Trophoblast cell (in vitro differentiated cells and primary cell): ENCODE measurements around the gene GNAL.

Experiments used
- DNase-seq, 2 donors: peaks; one replicate each; pipeline ENCODE4 v3.0.0-alpha.2; 2016
- H2AFZ ChIP-seq: 2 replicates; pipeline ENCODE4 v1.6.1; 2013; ENCODE audit warnings: low read length, moderate library complexity, mild to moderate bottlenecking; ENCODE audit not compliant: insufficient read depth, poor library complexity
- H2AK5ac ChIP-seq: 2 replicates; pipeline ENCODE4 v1.6.1; 2013; ENCODE audit warnings: mild to moderate bottlenecking, low read length
- H2BK120ac ChIP-seq: 2 replicates; pipeline ENCODE4 v1.6.1; 2013; ENCODE audit warnings: low read length, mild to moderate bottlenecking, moderate library complexity; ENCODE audit not compliant: insufficient read depth, poor library complexity
- H2BK12ac ChIP-seq: 2 replicates; pipeline ENCODE4 v1.6.1; 2013; ENCODE audit warnings: mild to moderate bottlenecking, low read length, moderate library complexity
- H2BK5ac ChIP-seq: 2 replicates; pipeline ENCODE4 v1.6.1; 2013; ENCODE audit warnings: low read length, low read depth, moderate library complexity, mild to moderate bottlenecking; ENCODE audit not compliant: poor library complexity
- H3K14ac ChIP-seq: 2 replicates; pipeline ENCODE4 v1.6.1; 2013; ENCODE audit warnings: mild to moderate bottlenecking, low read length
- H3K18ac ChIP-seq: 2 replicates; pipeline ENCODE4 v1.6.1; 2013; ENCODE audit warnings: mild to moderate bottlenecking, low read length
- H3K23ac ChIP-seq: 2 replicates; pipeline ENCODE4 v1.6.1; 2013; ENCODE audit warnings: low read length
- H3K27ac ChIP-seq: 2 replicates; pipeline ENCODE4 v1.5.1; 2013; ENCODE audit warnings: low read depth, mild to moderate bottlenecking, inconsistent platforms, low read length, moderate library complexity
- H3K27me3 ChIP-seq: 2 replicates; pipeline ENCODE4 v1.6.1; 2013; ENCODE audit warnings: inconsistent platforms, mild to moderate bottlenecking, low read length, moderate library complexity; ENCODE audit not compliant: insufficient read depth
- H3K36me3 ChIP-seq, 2 experiments: 1 replicate in 1 of 2; 2 replicates in 1 of 2; pipeline ENCODE4 v1.6.1; 2013; ENCODE audit warnings: low read length in 2 of 2, mild to moderate bottlenecking in 2 of 2, moderate library complexity in 1 of 2; ENCODE audit not compliant: insufficient read depth in 2 of 2, control insufficient read depth in 1 of 2
- H3K4ac ChIP-seq: 2 replicates; pipeline ENCODE4 v1.6.1; 2013; ENCODE audit warnings: low read depth, mild to moderate bottlenecking, low read length, moderate library complexity
- H3K4me1 ChIP-seq, 2 experiments: 1 replicate in 1 of 2; 2 replicates in 1 of 2; pipeline ENCODE4 v1.6.1; 2013; ENCODE audit warnings: low read length in 2 of 2, mild to moderate bottlenecking in 2 of 2, moderate library complexity in 1 of 2; ENCODE audit not compliant: insufficient read depth in 2 of 2, control insufficient read depth in 1 of 2
- H3K4me2 ChIP-seq: 2 replicates; pipeline ENCODE4 v1.6.1; 2013; ENCODE audit warnings: inconsistent platforms, mild to moderate bottlenecking, low read length, moderate library complexity
- H3K4me3 ChIP-seq: 2 replicates; pipeline ENCODE4 v1.5.1; 2013; ENCODE audit warnings: mild to moderate bottlenecking, low read depth, low read length, inconsistent platforms
- H3K79me1 ChIP-seq: one replicate; pipeline ENCODE4 v1.6.1; 2013; ENCODE audit warnings: low read length
- H3K79me2 ChIP-seq: 2 replicates; pipeline ENCODE4 v1.6.1; 2013; ENCODE audit warnings: low read length, mild to moderate bottlenecking; ENCODE audit not compliant: control insufficient read depth, insufficient read depth, poor library complexity
- H3K9ac ChIP-seq: 2 replicates; pipeline ENCODE4 v1.6.1; 2013; ENCODE audit warnings: mild to moderate bottlenecking, low read length
- H3K9me3 ChIP-seq: 2 replicates; pipeline ENCODE4 v1.6.1; 2013; ENCODE audit warnings: low read depth, mild to moderate bottlenecking, control low read depth, inconsistent platforms, low read length; ENCODE audit not compliant: insufficient read depth
- H4K12ac ChIP-seq: 2 replicates; pipeline ENCODE4 v1.6.1; 2013; ENCODE audit warnings: low read depth, mild to moderate bottlenecking, low read length, moderate library complexity
- H4K8ac ChIP-seq: 2 replicates; pipeline ENCODE4 v1.6.1; 2013; ENCODE audit warnings: low read depth, mild to moderate bottlenecking, low read length, moderate library complexity
- H4K91ac ChIP-seq: one replicate; pipeline ENCODE4 v1.6.1; 2013; ENCODE audit warnings: low read depth, mild to moderate bottlenecking, low read length, moderate library complexity
- WGBS: extraction: QIAGEN DNeasy Blood & Tissue Kit; methylation state at CpG from one replicate; pipeline ENCODE4 v1.1.7; 2013; ENCODE audit warnings: missing lambda C conversion rate; ENCODE audit not compliant: insufficient read length, insufficient coverage; ENCODE audit errors: extremely low coverage; 5-methylcytosine and 5-hydroxymethylcytosine counted together

Gene GNAL

DNA sequence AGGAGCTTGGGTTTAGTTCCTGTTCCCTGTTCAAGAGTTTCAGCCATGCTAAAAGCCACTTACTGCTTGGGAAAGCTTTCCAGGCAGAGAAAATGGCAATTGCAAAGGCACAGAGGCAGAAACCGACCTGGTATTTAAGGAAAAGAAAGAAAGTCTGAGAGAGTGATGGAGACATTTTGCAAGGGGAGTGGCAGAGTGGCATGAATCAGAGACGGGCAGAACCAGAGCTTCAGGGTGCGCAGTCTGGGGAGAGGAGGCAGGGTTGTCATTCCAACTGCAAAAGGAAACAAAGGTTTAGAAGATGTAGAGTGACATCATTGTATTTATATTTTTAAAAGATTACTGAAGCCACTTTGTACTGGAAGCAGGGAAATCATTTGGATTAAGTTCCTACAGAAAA, 14.9 kb upstream of the GNAL start:
- no peak overlapping the region for H4K8ac ChIP-seq
- DNase-seq, result no peak
- no peak overlapping the region for H3K9ac ChIP-seq
- no peak overlapping the region for H2BK5ac ChIP-seq
- no CpG with 5 or more reads among the region's 3 CpGs for WGBS
- H2AFZ ChIP-seq, result no peak overlapping the region
- no peak overlapping the region for H2AK5ac ChIP-seq
- H3K27ac ChIP-seq, result no peak overlapping the region
- H3K23ac ChIP-seq, result no peak overlapping the region
- no peaks in the 10 kb centered on the region for H3K9me3 ChIP-seq
- no peak overlapping the region for H3K4me2 ChIP-seq
- no peak overlapping the region for H2BK120ac ChIP-seq
- H3K4me1 ChIP-seq, result no peaks in the 10 kb centered on the region
- H3K4ac ChIP-seq, result no peak overlapping the region
- H4K91ac ChIP-seq, result no peak overlapping the region
- no peaks in the 10 kb centered on the region for H3K27me3 ChIP-seq
- no peak overlapping the region for H3K14ac ChIP-seq
- no peak overlapping the region for H4K12ac ChIP-seq
- H2BK12ac ChIP-seq, result no peak overlapping the region
- H3K79me1 ChIP-seq, result no peaks in the 10 kb centered on the region
- no peak overlapping the region for H3K4me3 ChIP-seq
- H3K36me3 ChIP-seq, result no peaks in the 10 kb centered on the region
- no peaks in the 10 kb centered on the region for H3K79me2 ChIP-seq
- H3K18ac ChIP-seq, result no peak overlapping the region

DNA sequence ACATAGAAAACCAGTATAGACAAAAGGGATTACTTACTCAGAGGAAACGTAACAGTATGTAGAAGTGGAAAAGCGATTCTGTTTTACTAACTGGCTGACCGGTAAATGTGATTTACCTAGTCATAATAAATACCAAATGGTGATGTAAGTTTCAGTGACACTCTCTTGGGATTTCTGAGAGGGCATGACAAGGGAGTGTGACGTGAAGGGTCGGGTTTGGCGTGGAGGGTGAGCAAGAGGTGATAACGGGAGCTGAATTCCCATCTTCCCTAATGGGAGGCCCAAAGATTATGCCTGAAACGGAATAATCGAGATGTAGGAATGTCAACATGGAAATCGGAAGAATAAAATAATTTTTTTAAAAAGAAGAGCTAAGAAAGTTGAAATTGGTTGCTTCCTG, 12.7 kb upstream of the GNAL start:
- no peak overlapping the region for H3K14ac ChIP-seq
- H3K27me3 ChIP-seq, result no peaks in the 10 kb centered on the region
- H3K79me1 ChIP-seq, result no peaks in the 10 kb centered on the region
- H3K36me3 ChIP-seq, result no peaks in the 10 kb centered on the region
- H3K23ac ChIP-seq, result no peak overlapping the region
- no peaks in the 10 kb centered on the region for H3K9me3 ChIP-seq
- no peak overlapping the region for H3K4me3 ChIP-seq
- no peak overlapping the region for H3K4me2 ChIP-seq
- no peak overlapping the region for H3K27ac ChIP-seq
- H3K4me1 ChIP-seq, result no peaks in the 10 kb centered on the region
- H4K8ac ChIP-seq, result no peak overlapping the region
- H2BK5ac ChIP-seq, result no peak overlapping the region
- H3K9ac ChIP-seq, result no peak overlapping the region
- no peak overlapping the region for H3K4ac ChIP-seq
- no peak overlapping the region for H4K12ac ChIP-seq
- no peak overlapping the region for H2BK120ac ChIP-seq
- DNase-seq, result no peak
- H3K18ac ChIP-seq, result no peak overlapping the region
- no peak overlapping the region for H4K91ac ChIP-seq
- no peak overlapping the region for H2AFZ ChIP-seq
- 100% methylated on average over 6 of the region's 10 CpGs for WGBS
- H2AK5ac ChIP-seq, result no peak overlapping the region
- no peaks in the 10 kb centered on the region for H3K79me2 ChIP-seq
- H2BK12ac ChIP-seq, result no peak overlapping the region

DNA sequence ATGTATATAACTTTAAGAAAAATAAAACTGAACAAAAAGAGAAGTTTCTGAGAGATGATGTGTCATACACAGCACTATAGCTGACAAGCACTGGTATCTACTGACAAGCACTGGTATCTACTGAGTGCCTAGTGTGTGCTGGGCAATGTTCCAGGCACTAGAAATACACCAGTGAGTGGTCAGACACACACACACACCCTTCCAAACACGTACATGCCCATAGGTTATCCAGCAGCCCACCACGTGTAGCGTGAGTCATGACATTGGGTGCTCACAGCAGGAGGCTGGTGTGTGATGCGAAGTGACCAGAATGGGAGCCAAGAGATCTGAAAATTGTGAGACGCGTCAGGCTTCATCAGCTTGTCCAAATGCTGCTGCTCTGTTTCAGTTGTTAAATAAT, 12.2 kb upstream of the GNAL start:
- Histone ChIP-seq H2AFZ (no peak overlapping the region), H3K79me2 (no peaks in the 10 kb centered on the region), H3K14ac (no peak overlapping the region), H3K9me3 (no peaks in the 10 kb centered on the region), H3K27ac (no peak overlapping the region), H4K8ac (no peak overlapping the region), H4K12ac (no peak overlapping the region), H3K23ac (no peak overlapping the region), H2BK5ac (no peak overlapping the region), H3K9ac (no peak overlapping the region), H3K36me3 (no peaks in the 10 kb centered on the region), H2BK12ac (no peak overlapping the region), H2AK5ac (no peak overlapping the region), H3K18ac (no peak overlapping the region), H3K4me3 (no peak overlapping the region), H3K27me3 (no peaks in the 10 kb centered on the region), H4K91ac (no peak overlapping the region), H3K79me1 (no peaks in the 10 kb centered on the region), H3K4me2 (no peak overlapping the region), H2BK120ac (no peak overlapping the region), H3K4me1 (no peaks in the 10 kb centered on the region), H3K4ac (no peak overlapping the region)
- no CpG with 5 or more reads among the region's 6 CpGs for WGBS
- no peak for DNase-seq

DNA sequence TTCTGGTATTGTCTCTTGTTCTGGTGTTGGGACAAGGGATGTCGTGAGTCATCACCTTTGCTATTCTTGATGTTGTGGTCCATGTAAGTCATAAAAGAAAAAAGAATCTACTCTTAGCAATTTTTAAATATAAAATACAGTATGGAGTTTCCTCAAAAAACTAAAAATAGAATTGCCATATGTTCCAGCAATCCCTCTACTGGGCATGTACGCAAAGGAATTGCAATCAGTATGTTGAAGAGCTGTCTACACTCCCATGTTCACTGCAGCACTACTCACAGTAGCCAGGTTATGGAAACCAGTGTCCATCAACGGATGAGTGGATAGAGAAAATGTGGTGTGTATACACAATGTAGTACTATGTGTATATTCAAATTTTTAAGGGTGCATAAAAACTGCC, 10.9 kb upstream of the GNAL start:
- H3K9me3 ChIP-seq, result no peaks in the 10 kb centered on the region
- no peak overlapping the region for H3K4ac ChIP-seq
- H3K9ac ChIP-seq, result no peak overlapping the region
- no peak overlapping the region for H4K91ac ChIP-seq
- no peak overlapping the region for H4K8ac ChIP-seq
- no peak overlapping the region for H3K4me3 ChIP-seq
- no peaks in the 10 kb centered on the region for H3K27me3 ChIP-seq
- DNase-seq, result no peak
- H3K23ac ChIP-seq, result no peak overlapping the region
- no peaks in the 10 kb centered on the region for H3K79me2 ChIP-seq
- H2BK5ac ChIP-seq, result no peak overlapping the region
- H4K12ac ChIP-seq, result no peak overlapping the region
- WGBS, result no CpG with 5 or more reads among the region's 3 CpGs
- H2BK12ac ChIP-seq, result no peak overlapping the region
- H2AK5ac ChIP-seq, result no peak overlapping the region
- H2BK120ac ChIP-seq, result no peak overlapping the region
- H3K36me3 ChIP-seq, result no peaks in the 10 kb centered on the region
- H3K4me1 ChIP-seq, result no peaks in the 10 kb centered on the region
- no peak overlapping the region for H2AFZ ChIP-seq
- no peaks in the 10 kb centered on the region for H3K79me1 ChIP-seq
- H3K18ac ChIP-seq, result no peak overlapping the region
- H3K4me2 ChIP-seq, result no peak overlapping the region
- no peak overlapping the region for H3K14ac ChIP-seq
- no peak overlapping the region for H3K27ac ChIP-seq
